Osteoblast (primary cell): ENCODE data around the gene TNC. TPM values are rescaled to one million over a fixed set of nuclear protein-coding genes. Genes with fewer than 3 reads are reported as not detected.

Experiments
- DNase-seq: peaks from one replicate; pipeline ENCODE4 v3.0.0; 2011; ENCODE audit warnings: low spot score, mixed read lengths; ENCODE audit not compliant: insufficient read length; ENCODE audit errors: missing footprints
- H2AFZ ChIP-seq: 2 replicates; pipeline ENCODE4 v1.6.0; 2011; ENCODE audit warnings: mild to moderate bottlenecking, low read length
- H3K27ac ChIP-seq: 2 replicates; pipeline ENCODE4 v1.5.1; 2011; ENCODE audit warnings: mild to moderate bottlenecking, low read depth, low read length, moderate library complexity
- H3K27me3 ChIP-seq: 2 replicates; pipeline ENCODE4 v1.6.0; 2012; ENCODE audit warnings: mild to moderate bottlenecking, control low read depth, inconsistent platforms, low read length, moderate library complexity; ENCODE audit not compliant: insufficient read depth
- H3K36me3 ChIP-seq: 2 replicates; pipeline ENCODE4 v1.5.1; 2011; ENCODE audit warnings: mild to moderate bottlenecking, low read length, control low read depth, moderate library complexity; ENCODE audit not compliant: insufficient read depth
- H3K4me1 ChIP-seq: 2 replicates; pipeline ENCODE4 v1.5.1; 2011; ENCODE audit warnings: mild to moderate bottlenecking, low read length, control low read depth, moderate library complexity; ENCODE audit not compliant: insufficient read depth
- H3K4me2 ChIP-seq: 2 replicates; pipeline ENCODE4 v1.6.0; 2011; ENCODE audit warnings: mild to moderate bottlenecking, low read length; ENCODE audit not compliant: insufficient read depth
- H3K4me3 ChIP-seq: fragments of 200-600 bp; sonication (generic); 3 replicates; pipeline ENCODE4 v1.5.1; 2012; ENCODE audit warnings: mild to moderate bottlenecking, low read length, inconsistent platforms; ENCODE audit not compliant: insufficient read depth
- H3K79me2 ChIP-seq: 2 replicates; pipeline ENCODE4 v1.6.0; 2012; ENCODE audit warnings: mild to moderate bottlenecking, low read length, control low read depth, inconsistent platforms; ENCODE audit not compliant: insufficient read depth
- H3K9me3 ChIP-seq: 2 replicates; pipeline ENCODE4 v1.5.1; 2011; ENCODE audit warnings: low read depth, low read length, control low read depth
- H4K20me1 ChIP-seq: 2 replicates; pipeline ENCODE4 v1.6.0; 2012; ENCODE audit warnings: mild to moderate bottlenecking, low read length, control low read depth; ENCODE audit not compliant: insufficient read depth
- CTCF ChIP-seq: IDR thresholded peaks from 2 replicates; pipeline ENCODE4 v1.5.1; 2011; ENCODE audit warnings: mild to moderate bottlenecking, low read depth, low read length, moderate library complexity; ENCODE audit errors: extremely low read depth
- total RNA-seq: library from RNA; depleted of rRNA; stranded (reverse); fragments of >200 nt; gene quantifications from 2 replicates; pipeline ENCODE4 v1.2.3, GENCODE V29; 2012

TNC gene
- total RNA-seq, 1 donor, result 611 TPM

DNA sequence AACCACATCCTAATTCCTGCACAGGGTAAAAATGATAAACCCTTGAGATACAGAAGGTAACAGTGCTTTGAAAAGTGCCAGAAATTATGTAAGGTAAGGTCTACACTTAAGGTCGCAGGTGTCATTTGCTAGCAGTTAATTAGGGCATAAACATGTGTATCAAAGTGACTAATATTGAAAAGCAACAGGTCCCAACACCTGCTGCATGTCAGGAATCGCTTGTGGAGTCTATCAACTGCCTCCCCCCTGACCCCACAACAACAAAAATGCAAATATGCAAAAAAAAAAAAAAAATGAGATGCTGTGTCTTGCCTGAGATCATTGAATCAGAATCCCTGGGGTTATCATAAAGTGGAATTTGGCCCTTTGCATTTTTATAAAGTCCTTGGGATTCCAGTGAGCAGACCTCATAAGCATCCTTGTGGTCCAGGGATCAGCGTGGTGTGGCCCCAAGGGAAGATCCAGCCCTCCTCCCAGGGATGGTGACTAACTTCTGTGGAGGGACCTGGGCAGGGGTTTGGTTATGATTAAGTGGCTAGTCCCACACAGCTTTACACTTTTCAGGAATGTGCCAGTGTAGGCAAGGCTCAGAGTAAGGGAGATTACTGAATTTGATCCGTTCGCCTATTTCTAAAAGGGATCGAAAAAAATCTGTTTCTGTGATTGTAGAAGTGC lies 95.1 kb downstream of the TNC start:
- Histone ChIP-seq H3K4me3 (no peak overlapping the region), H3K36me3 (peaks cover 70% of the 10 kb centered on the region), H3K27ac (peak overlapping the region; percentile 77), H2AFZ (no peak overlapping the region), H3K9me3 (no peaks in the 10 kb centered on the region), H3K79me2 (no peaks in the 10 kb centered on the region), H4K20me1 (no peaks in the 10 kb centered on the region), H3K4me1 (peaks cover 38% of the 10 kb centered on the region), H3K27me3 (no peaks in the 10 kb centered on the region), H3K4me2 (peak overlapping the region; percentile 51)
- DNase-seq, result peak; percentile 96
- TF ChIP-seq CTCF, result no peak

GRCh38 chr9:115018547-115019435 lies 99.2 kb downstream of the TNC start:
- H3K27me3 ChIP-seq, result no peaks in the 10 kb centered on the region
- peak overlapping the region; percentile 12 for H3K4me2 ChIP-seq
- peak overlapping the region; percentile 97 for H3K27ac ChIP-seq
- H4K20me1 ChIP-seq, result no peaks in the 10 kb centered on the region
- DNase-seq, result peak; percentile 72
- H3K4me1 ChIP-seq, result peaks cover 45% of the 10 kb centered on the region
- no peak for TF ChIP-seq CTCF
- no peak overlapping the region for H3K4me3 ChIP-seq
- no peaks in the 10 kb centered on the region for H3K9me3 ChIP-seq
- H3K79me2 ChIP-seq, result no peaks in the 10 kb centered on the region
- peaks cover 43% of the 10 kb centered on the region for H3K36me3 ChIP-seq
- no peak overlapping the region for H2AFZ ChIP-seq

DNA sequence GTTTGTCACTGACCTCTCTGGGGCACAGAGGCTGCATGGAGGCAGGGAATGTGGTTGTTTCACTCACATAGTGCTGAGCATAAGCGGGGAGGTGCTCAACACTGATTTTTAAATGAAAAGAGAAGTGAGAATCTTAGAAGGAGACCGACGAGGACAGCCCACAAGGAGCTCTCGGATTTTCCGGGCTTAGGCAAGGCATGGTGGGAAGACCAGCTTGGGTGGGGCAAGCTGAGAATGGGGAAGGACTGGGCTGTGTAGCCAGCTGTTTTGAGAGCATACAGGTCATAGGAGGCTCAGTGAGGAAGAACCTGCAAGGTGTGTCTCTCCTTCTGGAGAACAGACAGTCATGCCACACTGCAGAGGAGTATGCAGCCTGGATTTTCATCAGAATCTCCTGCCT lies 101.6 kb downstream of the TNC start:
- Histone ChIP-seq H3K4me1 (peaks cover 29% of the 10 kb centered on the region), H2AFZ (no peak overlapping the region)

More for the DNA sequence above, 101.6 kb downstream of the TNC start:
- H3K9me3 ChIP-seq, result no peaks in the 10 kb centered on the region
- TF ChIP-seq CTCF, result no peak
- H3K79me2 ChIP-seq, result no peaks in the 10 kb centered on the region
- H3K27ac ChIP-seq, result peak overlapping the region; percentile 97
- no peak overlapping the region for H3K4me2 ChIP-seq
- H3K27me3 ChIP-seq, result peaks cover 3% of the 10 kb centered on the region
- DNase-seq, result no peak
- H4K20me1 ChIP-seq, result no peaks in the 10 kb centered on the region
- H3K4me3 ChIP-seq, result no peak overlapping the region
- H3K36me3 ChIP-seq, result peaks cover 22% of the 10 kb centered on the region
